IPS-11a (cell line): ENCODE measurements around the gene HAPLN2.

ENCODE experiments used
- H3K4me3 ChIP-seq: one replicate; pipeline ENCODE4 v1.5.1; 2013; ENCODE audit warnings: low read depth, low read length, control low read depth

The HAPLN2 gene

GRCh38 chr1:156659988-156660751 lies 41.0 kb downstream of the HAPLN2 start:
- H3K4me3 ChIP-seq, result no peak overlapping the region

GRCh38 chr1:156660752-156661112 lies 41.5 kb downstream of the HAPLN2 start:
- H3K4me3 ChIP-seq, result no peak overlapping the region

DNA sequence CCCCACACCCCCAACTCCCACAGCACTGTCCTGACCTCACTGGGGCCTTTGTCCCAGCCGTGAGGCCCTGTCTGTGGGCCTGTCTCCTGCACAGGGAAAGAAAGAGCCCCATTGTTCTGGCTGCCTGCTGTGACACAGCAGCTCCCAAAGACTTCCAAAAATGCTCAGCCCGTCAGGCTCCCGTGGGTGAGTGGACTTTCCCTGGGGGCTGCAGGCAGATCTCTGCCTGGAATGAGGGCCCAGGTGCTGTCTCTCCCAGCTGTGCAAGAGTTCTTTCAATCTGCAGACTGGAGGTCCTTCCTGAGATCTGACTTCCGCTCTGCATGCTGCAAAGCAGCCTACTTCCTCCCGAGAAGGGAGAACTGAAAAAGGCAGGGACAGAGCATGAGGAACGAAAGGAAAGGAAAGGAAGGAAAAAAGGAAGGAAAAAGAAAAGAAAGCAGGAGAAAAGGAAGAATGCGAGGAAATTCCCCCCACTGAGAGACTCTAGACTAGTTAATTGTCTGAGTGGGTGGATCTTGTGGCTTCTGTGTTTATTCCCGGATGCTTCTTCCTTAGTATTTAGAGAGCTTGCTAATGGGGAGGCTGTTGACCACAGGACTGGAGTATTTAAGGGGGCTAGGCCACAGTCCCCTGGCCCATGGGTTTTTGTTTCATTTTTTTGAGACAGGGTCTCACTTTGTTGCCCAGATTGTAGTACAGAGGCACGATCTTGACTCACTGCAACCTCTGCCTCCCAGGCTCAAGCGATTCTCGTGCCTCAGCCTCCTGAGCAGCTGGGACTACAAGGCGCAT lies 43.0 kb downstream of the HAPLN2 start:
- H3K4me3 ChIP-seq, result no peak overlapping the region

- no peak overlapping the region for H3K4me3 ChIP-seq
Measured at GRCh38 chr1:156662800-156663055, 43.5 kb downstream of the HAPLN2 start.

GRCh38 chr1:156663178-156663577 lies 44.0 kb downstream of the HAPLN2 start:
- no peak overlapping the region for H3K4me3 ChIP-seq

GRCh38 chr1:156664046-156664766 lies 45.0 kb downstream of the HAPLN2 start:
- H3K4me3 ChIP-seq, result no peak overlapping the region

DNA sequence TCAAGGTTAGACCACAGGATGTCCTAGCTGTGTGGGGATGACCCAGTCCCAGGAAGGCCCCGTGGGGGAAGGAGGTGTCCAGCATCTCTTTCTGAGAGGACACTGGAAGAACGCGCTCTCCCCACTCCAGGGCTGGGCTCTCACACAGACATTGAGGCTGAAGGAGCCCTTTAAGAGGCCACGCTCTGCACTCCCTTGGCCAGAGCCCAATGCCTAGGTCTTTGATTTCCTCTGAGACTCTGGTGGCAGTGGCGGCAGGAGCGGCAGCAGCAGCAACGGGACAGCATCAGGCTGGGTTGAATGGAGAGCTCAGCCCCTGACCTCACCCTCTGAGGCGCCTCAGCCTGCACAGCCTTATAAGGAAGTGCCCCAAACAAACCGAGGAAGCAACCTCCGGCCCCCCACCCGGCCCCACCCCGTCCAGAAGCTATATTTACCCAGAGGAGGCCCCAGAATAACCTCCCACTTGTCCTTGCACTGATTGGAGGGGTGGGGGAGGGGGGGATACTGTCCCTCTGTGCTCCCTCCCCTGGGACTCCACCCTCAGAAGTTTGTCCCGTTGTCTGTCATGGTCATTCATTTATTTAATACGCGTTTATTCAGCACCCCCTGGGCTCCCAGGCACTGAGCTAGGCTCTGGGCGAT lies 45.7 kb downstream of the HAPLN2 start:
- no peak overlapping the region for H3K4me3 ChIP-seq

- no peak overlapping the region for H3K4me3 ChIP-seq
Measured at GRCh38 chr1:156665539-156665938, 46.3 kb downstream of the HAPLN2 start.

DNA sequence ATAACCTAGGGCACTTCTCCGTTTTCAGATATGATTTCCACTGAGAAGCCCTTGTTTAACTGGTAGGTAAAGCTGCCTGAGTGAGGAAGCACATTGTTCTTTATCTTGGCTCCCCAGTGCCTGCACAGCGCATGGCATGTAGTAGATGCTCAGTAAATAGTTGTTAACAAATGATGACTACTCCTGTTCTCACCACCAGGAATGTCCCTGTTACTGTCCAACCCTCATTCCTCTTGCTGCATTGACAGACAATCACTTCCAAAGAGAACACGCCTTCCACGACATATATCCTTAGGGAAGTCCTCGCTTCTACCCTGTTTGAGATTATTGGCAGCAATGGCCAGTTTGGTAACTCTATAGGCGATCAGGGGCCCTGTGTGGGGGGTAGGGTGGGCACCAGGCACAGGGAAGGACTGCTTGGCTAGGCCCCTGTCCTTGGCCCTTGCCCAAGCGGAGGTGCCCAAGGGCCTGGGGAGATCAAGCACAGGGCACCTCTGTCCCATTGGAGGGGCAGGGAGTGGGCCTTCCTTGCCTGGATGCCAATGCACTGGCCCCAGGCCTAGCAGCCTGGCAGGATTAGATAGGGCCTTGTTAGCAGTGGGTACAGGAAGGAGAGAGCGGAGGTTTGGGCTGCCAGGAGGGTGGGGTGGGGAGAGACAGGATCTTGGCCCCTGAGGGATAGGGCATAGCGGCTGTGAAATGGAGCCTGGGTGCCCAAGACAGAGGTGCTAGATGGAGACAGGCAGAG lies 47.8 kb downstream of the HAPLN2 start:
- no peak overlapping the region for H3K4me3 ChIP-seq

DNA sequence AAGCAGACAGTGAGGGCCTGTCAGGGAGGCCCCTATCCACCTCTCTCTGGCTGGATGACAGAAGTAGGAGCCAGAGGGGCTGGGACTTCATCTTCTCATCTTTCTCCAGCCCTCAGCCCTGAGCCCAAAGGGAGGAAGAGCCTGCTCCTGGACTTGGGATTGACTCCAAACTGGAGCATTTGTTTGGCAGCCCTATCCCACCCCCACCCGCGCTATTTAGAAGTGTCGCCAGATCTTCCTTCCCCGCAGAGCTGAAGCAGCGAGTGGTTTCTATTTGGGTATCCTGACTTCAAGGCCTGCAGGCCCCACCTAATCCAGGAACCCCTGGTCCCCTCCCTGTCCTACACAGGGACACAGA lies 48.4 kb downstream of the HAPLN2 start:
- H3K4me3 ChIP-seq, result no peak overlapping the region

DNA sequence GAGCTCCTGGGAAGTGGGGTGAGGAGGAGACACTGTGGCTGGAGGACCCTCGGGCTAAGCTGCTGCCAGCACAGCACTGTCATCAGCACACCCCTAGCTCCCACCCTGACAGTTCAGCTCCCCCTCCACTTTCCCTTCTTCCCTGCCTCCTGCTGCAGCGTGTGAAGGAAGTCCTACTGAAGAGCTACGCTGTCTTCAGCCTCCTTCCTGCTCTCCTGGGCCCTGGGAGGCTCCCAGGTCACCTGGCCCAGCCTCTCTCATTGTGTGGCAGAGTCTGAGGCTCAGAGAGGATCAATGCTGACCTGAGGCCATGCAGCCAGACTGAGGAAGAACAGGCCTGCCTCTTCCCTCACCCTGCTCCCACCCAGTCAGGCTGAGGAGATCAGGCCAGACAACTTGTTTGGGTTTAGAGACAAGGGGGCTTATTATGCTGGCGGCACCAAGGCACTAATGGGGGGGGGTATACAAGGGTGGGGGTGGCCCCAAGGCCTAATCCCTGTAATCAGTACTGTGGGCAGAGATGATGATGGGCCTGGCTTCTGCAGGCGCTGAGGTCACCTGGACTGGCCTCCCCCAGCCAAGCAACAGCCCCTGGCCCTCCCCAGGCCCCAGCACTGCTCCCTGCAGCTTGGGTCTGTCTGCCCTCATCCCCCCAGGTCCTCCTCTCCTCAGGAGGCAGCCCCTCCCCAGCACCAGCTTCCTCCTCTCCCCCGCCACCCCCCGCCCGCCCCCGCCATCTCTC lies 48.9 kb downstream of the HAPLN2 start:
- H3K4me3 ChIP-seq, result no peak overlapping the region

DNA sequence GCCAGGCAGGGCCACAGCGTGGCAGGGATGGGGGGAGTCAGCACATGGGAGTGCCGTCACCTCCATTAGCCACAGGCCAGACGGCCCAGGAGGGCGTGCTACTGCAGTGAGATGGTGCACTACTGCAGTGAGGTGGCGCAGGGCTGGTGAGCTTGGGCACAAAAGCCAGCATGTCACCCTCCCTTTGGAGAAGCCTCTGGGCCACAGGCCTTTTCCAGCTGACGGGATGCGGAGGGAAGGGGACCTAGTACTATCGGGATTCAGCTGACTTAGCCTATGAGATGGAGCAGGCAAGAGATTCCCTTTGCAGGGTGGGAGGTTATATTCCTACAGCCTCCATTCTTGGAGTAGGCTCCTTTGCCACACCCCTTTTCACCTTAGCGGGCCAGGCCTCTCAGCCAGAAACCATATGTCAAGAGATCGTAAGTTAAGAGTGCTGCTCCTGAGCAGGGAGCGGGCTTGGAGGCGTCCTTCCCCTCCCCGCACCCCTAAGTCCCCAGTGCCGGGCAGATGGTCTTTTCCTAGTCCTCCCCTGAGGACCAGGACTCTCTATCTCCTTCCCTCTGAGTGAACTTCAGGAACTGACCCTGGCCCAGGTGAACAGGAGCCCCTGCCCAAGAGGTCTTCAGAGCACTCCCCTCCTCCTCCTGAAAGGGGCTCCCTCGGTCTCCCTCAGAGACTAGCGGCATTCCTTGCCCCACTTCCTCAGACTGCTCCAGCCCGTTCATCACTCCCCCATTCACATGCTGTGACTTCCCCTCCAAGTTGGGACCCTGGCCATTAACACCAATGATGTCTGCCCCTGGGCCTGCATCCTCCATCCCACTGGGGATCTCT lies 49.8 kb downstream of the HAPLN2 start:
- H3K4me3 ChIP-seq, result no peak overlapping the region

DNA sequence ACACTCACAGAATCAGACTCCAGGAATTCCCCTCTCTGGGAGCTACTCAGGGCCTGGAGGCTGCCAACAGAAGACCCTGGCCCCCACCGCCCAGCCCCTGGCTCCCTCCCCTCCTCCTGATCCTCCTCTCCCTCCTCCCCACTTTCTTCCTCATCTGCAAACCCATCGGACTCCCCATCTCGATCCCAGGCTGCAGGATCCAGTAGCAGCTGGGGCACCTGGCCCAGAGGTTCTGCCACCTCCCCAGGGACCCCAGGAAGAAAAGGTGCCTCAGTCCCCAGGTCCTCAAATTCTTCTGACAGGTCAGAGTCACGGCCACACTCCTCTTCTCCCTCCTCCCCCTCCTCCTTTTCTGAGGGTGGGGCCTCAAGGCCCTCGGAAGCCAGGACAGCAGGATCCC lies 50.6 kb downstream of the HAPLN2 start:
- no peak overlapping the region for H3K4me3 ChIP-seq

- no peak overlapping the region for H3K4me3 ChIP-seq
Measured at GRCh38 chr1:156670359-156670758, 51.1 kb downstream of the HAPLN2 start.

DNA sequence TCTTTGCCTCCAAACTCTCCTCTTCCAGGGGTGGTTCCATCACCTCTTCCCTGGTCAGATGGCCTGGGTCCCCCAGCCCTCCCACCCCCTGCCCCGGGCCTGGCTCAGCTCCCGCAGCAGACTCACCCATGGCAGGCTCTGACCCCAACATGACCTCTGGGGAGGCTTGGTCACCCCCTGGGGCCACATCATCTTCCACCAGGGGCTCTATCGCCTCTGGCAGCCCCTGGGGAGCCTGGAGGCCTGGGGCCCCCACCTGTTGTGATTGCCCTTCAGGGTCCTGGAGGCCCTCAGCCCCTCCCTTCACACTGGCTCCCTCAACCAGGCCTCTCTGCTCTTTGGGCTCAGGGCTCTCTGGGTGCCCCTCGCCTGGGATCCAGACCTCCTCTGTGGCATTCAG lies 51.6 kb downstream of the HAPLN2 start:
- H3K4me3 ChIP-seq, result no peak overlapping the region

GRCh38 chr1:156671804-156672203 lies 52.6 kb downstream of the HAPLN2 start:
- no peak overlapping the region for H3K4me3 ChIP-seq

DNA sequence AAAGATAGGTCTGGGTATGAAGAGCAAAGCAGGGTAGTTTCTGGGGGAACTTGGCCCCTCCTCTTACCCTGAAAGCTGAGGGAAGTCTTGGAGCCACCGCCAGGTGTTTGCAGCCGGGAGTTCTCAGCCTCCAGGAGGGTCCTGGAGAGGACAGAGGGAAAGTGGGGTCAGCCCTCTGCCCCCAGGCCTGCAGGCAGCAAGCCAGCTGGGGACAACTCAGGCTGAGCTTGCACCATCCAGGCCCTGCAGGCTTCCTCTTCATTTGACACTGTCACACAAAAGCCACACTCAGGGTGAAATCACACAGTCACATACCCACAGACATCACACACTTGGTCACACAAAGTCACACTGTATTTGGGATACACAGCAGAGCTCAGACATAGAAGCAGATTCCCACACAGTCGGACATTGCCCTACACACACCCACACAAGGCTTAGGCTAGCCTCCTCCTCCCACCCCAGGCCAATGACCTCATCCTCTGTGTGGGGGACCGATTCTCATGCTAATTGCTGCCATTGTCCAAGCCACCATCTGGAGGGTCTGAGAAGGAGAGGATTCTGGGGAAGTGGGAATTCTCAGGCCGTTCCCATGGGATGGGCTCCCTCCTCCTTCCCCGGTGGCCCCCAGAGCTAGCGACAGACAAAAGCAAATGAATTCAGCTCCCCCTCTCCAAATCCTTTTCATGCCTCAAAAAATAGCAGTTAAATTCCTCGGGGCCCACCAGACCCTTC lies 54.3 kb downstream of the HAPLN2 start:
- H3K4me3 ChIP-seq, result peak overlapping the region; percentile 20
